ENCODE data around the gene EIF4E1B.

DNA sequence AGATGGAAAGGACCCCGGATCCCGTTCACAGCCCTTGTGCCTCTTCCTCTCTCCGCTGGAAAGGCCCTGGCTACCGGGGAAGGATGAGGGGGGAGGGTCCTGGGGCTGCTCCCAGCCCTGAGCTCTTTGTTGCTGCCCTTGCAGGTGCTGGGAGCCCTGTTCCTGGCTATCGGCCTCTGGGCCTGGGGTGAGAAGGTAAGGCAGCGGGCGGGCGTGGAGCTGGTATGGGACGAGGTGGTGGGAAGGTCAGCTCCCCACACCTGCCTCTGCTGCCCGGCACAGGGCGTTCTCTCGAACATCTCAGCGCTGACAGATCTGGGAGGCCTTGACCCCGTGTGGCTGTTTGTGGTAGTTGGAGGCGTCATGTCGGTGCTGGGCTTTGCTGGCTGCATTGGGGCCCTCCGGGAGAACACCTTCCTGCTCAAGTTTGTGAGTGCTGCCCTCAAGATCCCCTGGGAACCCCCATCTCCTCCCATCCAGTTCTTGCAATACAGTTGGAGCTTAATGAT lies 21.1 kb downstream of the EIF4E1B start:
- TF ChIP-seq, protein P1, sequence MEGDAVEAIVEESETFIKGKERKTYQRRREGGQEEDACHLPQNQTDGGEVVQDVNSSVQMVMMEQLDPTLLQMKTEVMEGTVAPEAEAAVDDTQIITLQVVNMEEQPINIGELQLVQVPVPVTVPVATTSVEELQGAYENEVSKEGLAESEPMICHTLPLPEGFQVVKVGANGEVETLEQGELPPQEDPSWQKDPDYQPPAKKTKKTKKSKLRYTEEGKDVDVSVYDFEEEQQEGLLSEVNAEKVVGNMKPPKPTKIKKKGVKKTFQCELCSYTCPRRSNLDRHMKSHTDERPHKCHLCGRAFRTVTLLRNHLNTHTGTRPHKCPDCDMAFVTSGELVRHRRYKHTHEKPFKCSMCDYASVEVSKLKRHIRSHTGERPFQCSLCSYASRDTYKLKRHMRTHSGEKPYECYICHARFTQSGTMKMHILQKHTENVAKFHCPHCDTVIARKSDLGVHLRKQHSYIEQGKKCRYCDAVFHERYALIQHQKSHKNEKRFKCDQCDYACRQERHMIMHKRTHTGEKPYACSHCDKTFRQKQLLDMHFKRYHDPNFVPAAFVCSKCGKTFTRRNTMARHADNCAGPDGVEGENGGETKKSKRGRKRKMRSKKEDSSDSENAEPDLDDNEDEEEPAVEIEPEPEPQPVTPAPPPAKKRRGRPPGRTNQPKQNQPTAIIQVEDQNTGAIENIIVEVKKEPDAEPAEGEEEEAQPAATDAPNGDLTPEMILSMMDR (IDR thresholded peaks at IDR 0.05) = no peak
- TF ChIP-seq EZH2 (IDR thresholded peaks at IDR 0.05) = no peak
- TF ChIP-seq EZH2phosphoT487 (IDR thresholded peaks at IDR 0.05) = no peak

Data from neural progenitor cell (in vitro differentiated cells).